ENCODE measurements around the gene NADSYN1.

DNA sequence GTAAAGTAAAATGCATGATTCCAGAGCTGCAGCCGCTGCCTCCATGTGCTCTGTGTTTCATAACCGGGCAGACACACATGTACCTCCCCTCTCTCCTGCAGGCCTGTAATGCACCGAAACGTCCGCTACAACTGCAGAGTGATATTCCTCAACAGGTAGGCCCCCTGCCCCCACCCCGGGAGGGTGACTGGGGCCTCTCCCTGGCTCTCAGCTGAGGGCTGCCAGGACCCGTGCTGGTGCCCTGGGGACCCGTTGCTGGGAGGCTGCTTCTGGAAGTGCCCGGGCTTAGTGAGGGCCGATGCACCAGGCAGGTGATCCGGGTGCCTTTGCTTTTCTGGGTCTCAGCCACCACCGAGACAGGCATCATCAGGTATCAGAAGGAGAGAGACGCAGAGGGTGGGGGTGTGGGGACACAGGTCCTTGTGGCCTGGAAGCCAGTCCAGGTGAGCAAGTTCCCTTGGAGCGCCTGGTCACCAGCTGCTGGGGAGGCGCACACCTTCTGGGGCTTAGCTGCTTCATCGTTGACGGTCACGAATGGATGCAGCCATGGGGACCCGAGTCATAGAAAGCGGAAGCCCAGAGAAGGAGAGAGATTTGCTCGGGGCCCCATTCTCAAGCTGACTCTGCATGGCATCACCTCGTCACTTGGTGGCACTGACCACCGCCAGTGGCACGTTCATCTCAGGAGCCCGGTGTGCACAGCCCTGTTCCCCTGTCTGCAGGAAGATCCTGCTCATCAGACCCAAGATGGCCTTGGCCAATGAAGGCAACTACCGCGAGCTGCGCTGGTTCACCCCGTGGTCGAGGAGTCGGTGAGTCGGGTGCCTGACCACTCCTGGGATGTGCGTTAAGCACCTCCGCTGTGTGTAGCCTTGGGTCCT is 10.6 kb downstream of the NADSYN1 start:
- TF ChIP-seq, protein P1, sequence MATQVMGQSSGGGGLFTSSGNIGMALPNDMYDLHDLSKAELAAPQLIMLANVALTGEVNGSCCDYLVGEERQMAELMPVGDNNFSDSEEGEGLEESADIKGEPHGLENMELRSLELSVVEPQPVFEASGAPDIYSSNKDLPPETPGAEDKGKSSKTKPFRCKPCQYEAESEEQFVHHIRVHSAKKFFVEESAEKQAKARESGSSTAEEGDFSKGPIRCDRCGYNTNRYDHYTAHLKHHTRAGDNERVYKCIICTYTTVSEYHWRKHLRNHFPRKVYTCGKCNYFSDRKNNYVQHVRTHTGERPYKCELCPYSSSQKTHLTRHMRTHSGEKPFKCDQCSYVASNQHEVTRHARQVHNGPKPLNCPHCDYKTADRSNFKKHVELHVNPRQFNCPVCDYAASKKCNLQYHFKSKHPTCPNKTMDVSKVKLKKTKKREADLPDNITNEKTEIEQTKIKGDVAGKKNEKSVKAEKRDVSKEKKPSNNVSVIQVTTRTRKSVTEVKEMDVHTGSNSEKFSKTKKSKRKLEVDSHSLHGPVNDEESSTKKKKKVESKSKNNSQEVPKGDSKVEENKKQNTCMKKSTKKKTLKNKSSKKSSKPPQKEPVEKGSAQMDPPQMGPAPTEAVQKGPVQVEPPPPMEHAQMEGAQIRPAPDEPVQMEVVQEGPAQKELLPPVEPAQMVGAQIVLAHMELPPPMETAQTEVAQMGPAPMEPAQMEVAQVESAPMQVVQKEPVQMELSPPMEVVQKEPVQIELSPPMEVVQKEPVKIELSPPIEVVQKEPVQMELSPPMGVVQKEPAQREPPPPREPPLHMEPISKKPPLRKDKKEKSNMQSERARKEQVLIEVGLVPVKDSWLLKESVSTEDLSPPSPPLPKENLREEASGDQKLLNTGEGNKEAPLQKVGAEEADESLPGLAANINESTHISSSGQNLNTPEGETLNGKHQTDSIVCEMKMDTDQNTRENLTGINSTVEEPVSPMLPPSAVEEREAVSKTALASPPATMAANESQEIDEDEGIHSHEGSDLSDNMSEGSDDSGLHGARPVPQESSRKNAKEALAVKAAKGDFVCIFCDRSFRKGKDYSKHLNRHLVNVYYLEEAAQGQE (IDR thresholded peaks at IDR 0.05; ENCODE audit: borderline replicate concordance): no peak
- TF ChIP-seq CTCF (IDR thresholded peaks at IDR 0.05; ENCODE audit: poor library complexity, severe bottlenecking) (no peak), MXI1 (conservative IDR thresholded peaks at IDR 0.05; ENCODE audit: poor library complexity, severe bottlenecking) (no peak), RAD21 (conservative IDR thresholded peaks at IDR 0.05) (no peak), POLR2AphosphoS5 (IDR thresholded peaks at IDR 0.05) (no peak), TAF1 (IDR thresholded peaks at IDR 0.05; ENCODE audit: low read depth) (no peak), EP300 (conservative IDR thresholded peaks at IDR 0.05; ENCODE audit: poor library complexity, severe bottlenecking) (no peak), EZH2 (IDR thresholded peaks at IDR 0.05; ENCODE audit: borderline replicate concordance, insufficient read depth, low read length, poor library complexity, severe bottlenecking) (no peak)
